Smooth muscle cell of bladder (primary cell): ENCODE results near the gene C20orf202. TPM values are rescaled to one million over a fixed set of nuclear protein-coding genes. Genes with fewer than 3 reads are reported as not detected.

Source experiments
- total RNA-seq: library from RNA; depleted of rRNA; stranded (reverse); fragments of >200 nt; gene quantifications from 2 replicates; pipeline ENCODE4 v1.2.3, GENCODE V29; 2014

The C20orf202 gene
- not detected in 2 replicates for total RNA-seq

DNA sequence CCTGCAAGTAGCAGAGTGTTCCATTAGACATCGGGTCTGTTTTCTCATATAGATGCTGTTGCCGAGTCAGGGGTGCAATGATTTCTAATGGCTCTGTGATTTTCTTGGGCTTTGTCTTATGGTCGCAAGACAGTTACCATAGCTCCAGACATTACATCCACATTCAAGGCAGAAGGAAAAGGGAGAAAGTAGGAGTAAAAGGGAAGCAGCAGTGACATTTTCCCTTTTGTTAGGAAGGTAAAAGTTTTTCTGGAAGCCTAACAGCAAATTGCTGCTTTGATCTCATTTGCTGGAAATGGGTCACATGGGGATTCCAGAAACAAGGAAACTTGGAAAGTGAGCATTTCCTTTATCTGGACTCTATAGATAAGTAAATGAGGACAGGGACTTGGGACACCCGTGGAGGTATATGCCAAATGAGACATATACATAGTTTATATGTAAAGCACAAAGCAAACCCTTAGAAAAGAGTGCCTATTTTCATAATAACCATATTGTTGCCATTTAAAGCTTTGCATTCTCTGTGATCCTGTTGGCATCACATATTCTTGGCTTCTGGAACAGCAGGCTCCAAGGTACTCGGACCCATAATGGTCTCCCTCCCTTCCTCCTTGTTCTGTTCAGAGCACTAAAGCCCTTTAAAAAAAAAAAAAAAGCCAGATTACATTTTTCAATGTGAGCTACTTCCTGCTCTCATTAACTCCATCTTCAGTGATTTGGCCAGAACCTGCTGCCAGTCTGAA, at the start of gene C20orf202:
Gene C20orf202, plus strand, starts transcription at position 693 of the 743 bp plus-strand sequence. CDS start 132 bp downstream, outside the sequence.

DNA sequence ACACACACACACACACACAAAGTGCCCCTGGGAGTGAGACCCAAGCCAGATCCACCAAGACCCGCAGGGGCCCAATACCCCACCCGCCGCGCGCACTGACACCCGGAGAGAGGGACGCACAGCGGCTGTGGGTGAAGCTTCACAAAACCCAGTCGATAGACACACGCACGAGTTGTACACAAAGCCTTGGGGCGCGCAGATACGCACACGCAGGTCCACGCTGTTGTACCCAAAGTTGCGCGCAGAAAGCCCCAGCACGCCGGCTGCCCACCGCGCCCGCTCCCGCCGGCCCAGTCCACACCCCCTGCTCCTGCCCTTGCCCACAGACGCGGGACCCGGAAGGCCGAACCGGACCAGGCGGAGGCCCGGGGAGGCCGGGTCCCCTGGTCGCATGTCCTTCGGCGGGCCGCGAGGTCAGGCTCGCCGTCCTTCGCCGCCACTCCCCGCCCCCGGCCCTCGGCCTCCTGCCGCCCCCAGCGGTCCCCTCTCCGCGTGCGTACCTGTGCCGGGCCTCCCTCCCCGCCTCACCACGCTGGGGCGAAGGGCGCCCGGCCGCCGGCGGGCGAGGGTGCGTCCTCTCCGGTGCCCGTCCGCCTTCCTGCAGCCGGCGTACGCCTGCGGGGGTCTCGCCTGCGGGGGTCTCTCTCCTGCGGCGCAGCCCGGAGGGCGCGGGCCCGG, 18.5 kb upstream of the C20orf202 start, which contains the start of gene TMEM74B:
Gene TMEM74B, minus strand, starts transcription at position 344 of the 678 bp plus-strand sequence. CDS start 1,180 bp downstream, outside the sequence.

DNA sequence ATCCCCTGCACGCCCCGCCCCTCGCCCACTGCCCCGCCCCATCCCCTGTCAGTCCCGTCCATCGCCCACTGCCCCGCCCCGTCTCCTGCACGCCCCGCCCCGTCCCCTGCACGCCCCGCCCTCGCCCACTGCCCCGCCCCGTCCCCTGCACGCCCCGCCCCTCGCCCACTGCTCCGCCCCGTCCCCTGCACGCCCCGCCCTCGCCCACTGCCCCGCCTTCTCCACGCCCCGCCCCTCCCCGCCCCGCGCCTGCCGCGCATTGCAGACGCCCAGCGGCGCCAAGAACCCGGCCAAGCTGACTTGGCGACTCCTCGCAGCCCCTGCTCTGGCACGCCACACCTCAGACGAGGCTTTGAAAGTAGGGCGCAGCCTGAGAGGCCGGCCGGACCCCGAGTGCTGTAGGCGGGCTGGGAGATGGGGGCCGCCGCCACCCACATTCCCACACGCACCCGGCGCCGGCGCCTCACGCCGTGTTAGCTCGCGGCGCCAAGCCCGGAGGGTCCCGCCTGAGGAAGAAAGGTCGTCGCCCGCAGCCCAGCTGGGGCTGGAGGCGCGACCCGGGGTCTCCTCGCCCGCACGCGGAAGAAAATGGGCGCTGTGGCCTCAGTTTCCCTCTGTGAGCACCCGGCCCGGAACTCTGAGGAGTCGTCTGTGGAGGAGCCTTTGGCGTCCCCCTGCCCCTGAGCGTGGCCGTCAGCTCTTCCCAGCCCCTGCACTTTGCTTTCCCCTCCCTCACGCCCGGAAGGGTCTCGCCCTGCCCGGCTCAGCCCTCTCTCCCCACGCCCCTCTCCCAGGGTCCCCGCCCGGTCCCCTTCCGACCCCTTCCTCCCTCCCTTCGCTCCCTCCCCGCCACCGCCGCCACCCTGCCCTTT, 22.8 kb downstream of the C20orf202 start, which contains the start of gene RAD21L1:
Gene RAD21L1, plus strand, starts transcription at position 262 of the 872 bp plus-strand sequence. CDS start 2,410 bp downstream, outside the sequence.

Other genes with a start within 250 kb of the C20orf202 start
- gene RSPO4, start 201.1 kb upstream of the C20orf202 start, total RNA-seq, result not detected in 2 replicates
- 14.8 and 19.3 TPM in 2 replicates for gene PSMF1, start 84.9 kb upstream of the C20orf202 start, total RNA-seq
- gene TMEM74B, start 18.5 kb upstream of the C20orf202 start, total RNA-seq, result 0.46 TPM in 1 of 2 replicates, not detected in the other
- gene RAD21L1, start 22.6 kb downstream of the C20orf202 start, total RNA-seq, result 0.14 and 0.18 TPM in 2 replicates
- gene SNPH, start 62.8 kb downstream of the C20orf202 start, total RNA-seq, result 10.4 and 11.8 TPM in 2 replicates
- gene SDCBP2, start 125.7 kb downstream of the C20orf202 start, total RNA-seq, result 1.3 and 1.4 TPM in 2 replicates
- gene FKBP1A, start 189.6 kb downstream of the C20orf202 start, total RNA-seq, result 93.2 and 97.1 TPM in 2 replicates